Mucosa of gallbladder (tissue), 1 donor: Measurements from ENCODE around the gene PRODH. TPM values are rescaled to one million over a fixed set of nuclear protein-coding genes. Genes with fewer than 3 reads are reported as not detected.
"Not testable (repeated sequence)": the region's sequence is repeated elsewhere in the genome, so short reads cannot be mapped to it uniquely, and the experiment has no call there.

Experiments used
- DNase-seq: peaks from one replicate; pipeline ENCODE4 v3.0.0-alpha.2; 2020; ENCODE audit warnings: low spot score
- total RNA-seq: library from RNA; stranded (reverse); gene quantifications from one replicate; pipeline ENCODE4 v1.2.1, GENCODE V29; 2021
- donor health status: DM: no; HTN: no; CAD: no.

Gene PRODH
- total RNA-seq, 1 donor from 2014 or later, result 5.8 TPM

- no peak for DNase-seq
Measured at GRCh38 chr22:18905540-18906409, 30.3 kb downstream of the PRODH start, which contains the start of gene DGCR6. Gene DGCR6 (plus strand): TSS chr22:18906320. CDS start chr22:18906375, 55 bp downstream.

- DNase-seq, result not testable (repeated sequence)
Measured at GRCh38 chr22:18896037-18896657, 39.9 kb downstream of the PRODH start.

GRCh38 chr22:18893775-18894174 is 42.3 kb downstream of the PRODH start:
- not testable (repeated sequence) for DNase-seq

- not testable (repeated sequence) for DNase-seq
Measured at GRCh38 chr22:18890510-18891192, 45.4 kb downstream of the PRODH start.

GRCh38 chr22:18888115-18888514 is 48.0 kb downstream of the PRODH start:
- no peak for DNase-seq

- DNase-seq, result not testable (repeated sequence)
Measured at GRCh38 chr22:18884465-18884864, 51.6 kb downstream of the PRODH start.

GRCh38 chr22:18881260-18881659 is 54.8 kb downstream of the PRODH start:
- peak; percentile 13 for DNase-seq

Other genes starting within 250 kb of the PRODH start
- gene DGCR6, start 30.0 kb downstream of the PRODH start, total RNA-seq, result 1.5 TPM
- 104 TPM for gene DGCR2, start 186.1 kb upstream of the PRODH start, total RNA-seq
- not detected for gene TSSK2, start 195.0 kb upstream of the PRODH start, total RNA-seq
- gene ESS2, start 208.4 kb upstream of the PRODH start, total RNA-seq, result 17.3 TPM
- not detected for gene GSC2, start 214.0 kb upstream of the PRODH start, total RNA-seq
- gene SLC25A1, start 242.4 kb upstream of the PRODH start, total RNA-seq, result 130 TPM